B cell (primary cell): ENCODE measurements around the gene TSC1. TPM values are rescaled to one million over a fixed set of nuclear protein-coding genes. Genes with fewer than 3 reads are reported as not detected.

Experiments used
- ATAC-seq: fragments of 200-7000 bp; cut with Tn5 transposase; one replicate; pipeline ENCODE4 v1.10.0; 2021; ENCODE audit warnings: low read depth, mild to moderate bottlenecking, moderate number of reproducible peaks, moderate library complexity
- CTCF ChIA-PET: fragments of 350-600 bp; sonication (Branson Sonifier 250); formaldehyde crosslinking; loops from one replicate; lab custom pipeline; 2021; ENCODE audit warnings: antibody characterized with exemption, inconsistent platforms; lab: Charles Lee
- POLR2A ChIA-PET: fragments of 350-600 bp; sonication (Branson Sonifier 250); formaldehyde crosslinking; loops from one replicate; lab custom pipeline; 2021; ENCODE audit warnings: antibody characterized with exemption; lab: Charles Lee
- DNase-seq: peaks from one replicate; pipeline ENCODE4 v3.0.0; 2013
- H2AFZ ChIP-seq: 2 replicates; pipeline ENCODE4 v1.6.1; 2012; ENCODE audit warnings: mild to moderate bottlenecking, low read depth, low read length; ENCODE audit not compliant: insufficient read depth, poor library complexity, severe bottlenecking
- H3K27ac ChIP-seq, 2 donors: 1 replicate in 1 of 2; 2 replicates in 1 of 2; pipeline ENCODE4 v1.5.1; 2012 to 2013; ENCODE audit warnings: low read length in 2 of 2, mild to moderate bottlenecking in 2 of 2, moderate library complexity in 1 of 2
- H3K27me3 ChIP-seq, 4 experiments: fragments of 200-600 bp in 1 of 4; sonication (generic) in 1 of 4; replicated peaks in 1 of 4; 1 replicate in 2 of 4; 2 replicates in 2 of 4; pipeline versions ENCODE4 v1.6.1 to v1.7.0; 2013 to 2016; ENCODE audit warnings: low read length in 3 of 4, mild to moderate bottlenecking in 2 of 4, mixed read lengths in 1 of 4, moderate library complexity in 1 of 4; ENCODE audit not compliant: insufficient read depth in 4 of 4, control insufficient read depth in 3 of 4; ENCODE audit errors: control extremely low read depth in 1 of 4
- H3K36me3 ChIP-seq, 2 experiments: replicated peaks in 1 of 2; 1 replicate in 1 of 2; 2 replicates in 1 of 2; pipeline versions ENCODE4 v1.6.1 to v1.7.1; 2013; ENCODE audit warnings: low read length in 1 of 2; ENCODE audit not compliant: insufficient read depth in 2 of 2, control insufficient read depth in 1 of 2; ENCODE audit errors: control extremely low read depth in 1 of 2, extremely low read depth in 1 of 2
- H3K4me1 ChIP-seq, 2 donors: fragments of 200-600 bp in 1 of 2; sonication (generic) in 1 of 2; 1 replicate in 1 of 2; 2 replicates in 1 of 2; pipeline versions ENCODE4 v1.5.1 to v1.6.1; 2013 to 2017; ENCODE audit warnings: low read length in 2 of 2; ENCODE audit not compliant: control insufficient read depth in 2 of 2, insufficient read depth in 2 of 2
- H3K4me2 ChIP-seq: replicated peaks from 2 replicates; pipeline ENCODE3; 2012; ENCODE audit warnings: mild to moderate bottlenecking, low read depth, low read length; ENCODE audit not compliant: poor library complexity, severe bottlenecking
- H3K4me3 ChIP-seq, 5 experiments: fragments of 200-600 bp in 1 of 5; sonication (generic) in 1 of 5; 1 replicate in 3 of 5; 2 replicates in 2 of 5; pipeline versions ENCODE4 v1.5.1 to v1.7.0; 2011 to 2016; ENCODE audit warnings: low read length in 4 of 5, mild to moderate bottlenecking in 4 of 5, low read depth in 2 of 5, control low read depth in 1 of 5, moderate library complexity in 1 of 5; ENCODE audit not compliant: insufficient read depth in 1 of 5; ENCODE audit errors: control extremely low read depth in 1 of 5, extremely low read depth in 1 of 5
- H3K79me2 ChIP-seq: fragments of 200-600 bp; sonication (generic); one replicate; pipeline ENCODE4 v1.6.0; 2016; ENCODE audit warnings: low read length; ENCODE audit not compliant: control insufficient read depth, insufficient read depth
- H3K9ac ChIP-seq: fragments of 200-600 bp; sonication (generic); 2 replicates; pipeline ENCODE4 v1.6.1; 2017; ENCODE audit warnings: mild to moderate bottlenecking, low read length, moderate library complexity
- H3K9me3 ChIP-seq, 3 donors: one replicate each; pipeline versions ENCODE4 v1.6.1 to v1.7.1; 2013; ENCODE audit warnings: low read length in 2 of 3; ENCODE audit not compliant: control insufficient read depth in 2 of 3, insufficient read depth in 1 of 3; ENCODE audit errors: control extremely low read depth in 1 of 3
- H4K20me1 ChIP-seq: 2 replicates; pipeline ENCODE4 v1.6.0; 2012; ENCODE audit warnings: mild to moderate bottlenecking, low read length; ENCODE audit not compliant: insufficient read depth, control insufficient read depth, poor library complexity, severe bottlenecking
- H3K27ac Mint-ChIP-seq: one replicate; pipeline ENCODE4 v1.8.0; 2021; ENCODE audit warnings: mixed read lengths
- H3K27me3 Mint-ChIP-seq: one replicate; pipeline ENCODE4 v1.8.0; 2021; ENCODE audit warnings: mixed read lengths
- H3K4me1 Mint-ChIP-seq: one replicate; pipeline ENCODE4 v1.8.0; 2021; ENCODE audit warnings: mixed read lengths
- H3K4me3 Mint-ChIP-seq: one replicate; pipeline ENCODE4 v1.8.0; 2021; ENCODE audit warnings: mixed read lengths
- H3K9me3 Mint-ChIP-seq: one replicate; pipeline ENCODE4 v1.8.0; 2022; ENCODE audit warnings: mixed read lengths; ENCODE audit not compliant: insufficient read depth
- CTCF ChIP-seq: fragments of 200-600 bp; IDR thresholded peaks from one replicate; pipeline ENCODE4 v1.8.0; 2022; ENCODE audit warnings: antibody characterized with exemption, mild to moderate bottlenecking
- EZH2 ChIP-seq: IDR thresholded peaks from 2 replicates; pipeline ENCODE4 v1.6.1; 2012; ENCODE audit warnings: borderline replicate concordance, low read depth, mild to moderate bottlenecking, moderate library complexity, low read length; ENCODE audit not compliant: insufficient read depth, poor library complexity, severe bottlenecking
- WGBS: methylation state at CpG from one replicate; pipeline ENCODE4 v1.1.5; 2013; ENCODE audit warnings: missing lambda C conversion rate; ENCODE audit not compliant: insufficient coverage; 5-methylcytosine and 5-hydroxymethylcytosine counted together
- intact Hi-C: fragments of 100-400 bp; cut with micrococcal nuclease; formaldehyde crosslinking; loops from one replicate; pipeline ENCODE4 v1.10.0; 2022
- polyA plus RNA-seq: library from polyadenylated mRNA; depleted of rRNA; stranded (reverse); fragments of >200 nt; gene quantifications from 2 replicates; pipeline ENCODE4 v1.2.3, GENCODE V29; 2012
- total RNA-seq, 2 donors: library from RNA; stranded (reverse); fragments of 120-200 nt in 1 of 2; gene quantifications; 1 replicate in 1 of 2; 2 replicates in 1 of 2; pipeline versions ENCODE4 v1.2.3 to v1.2.4, GENCODE V29; 2013 to 2022

Gene TSC1
- total and polyA plus RNA-seq, 2 donors (not counting 1 experiment from before 2014, with no cell fraction given), result 34.4 to 102 TPM

- H3K4me2 ChIP-seq, result no peak overlapping the region
- no peak overlapping the region for H3K4me3 ChIP-seq
- TF ChIP-seq EZH2, result no peak
- TF ChIP-seq CTCF, result no peak
- no peaks in the 10 kb centered on the region for H3K27me3 ChIP-seq
- Mint-ChIP-seq H3K27me3 (no peaks in the 10 kb centered on the region), H3K4me3 (no peak overlapping the region), H3K27ac (no peak overlapping the region), H3K4me1 (peaks cover 17% of the 10 kb centered on the region), H3K9me3 (no peaks in the 10 kb centered on the region)
- no peak overlapping the region for H3K27ac ChIP-seq
- H3K9ac ChIP-seq, result no peak overlapping the region
- ChIA-PET POLR2A (no interaction called here), CTCF (interaction anchor here (1.5 kb wide), 1 partner anchor 56 kb away, joined by 9 read pairs; no protein-coding TSS in a partner anchor)
- no peaks in the 10 kb centered on the region for H3K9me3 ChIP-seq
- DNase-seq, result no peak
- H3K79me2 ChIP-seq, result no peaks in the 10 kb centered on the region
- intact Hi-C loops, result no loop called here
- no peaks in the 10 kb centered on the region for H4K20me1 ChIP-seq
- peaks cover 0 to 27% of the 10 kb centered on the region in 2 donors for H3K4me1 ChIP-seq
- H3K36me3 ChIP-seq, result no peaks in the 10 kb centered on the region
- no peak overlapping the region for H2AFZ ChIP-seq
- 92% methylated on average over 10 of the region's 12 CpGs for WGBS
- ATAC-seq, result no peak
Observed at GRCh38 chr9:132846109-132846917, 98.1 kb downstream of the TSC1 start.
